Neural progenitor cell (in vitro differentiated cells): ENCODE data around the gene MSI2.

Source experiments
- CTCF ChIP-seq: fragments of 200-600 bp; sonication (generic); IDR thresholded peaks from 2 replicates; pipeline ENCODE4 v1.5.1; 2017; ENCODE audit warnings: antibody characterized with exemption, mild to moderate bottlenecking
- EZH2 ChIP-seq: fragments of 200-600 bp; sonication (generic); IDR thresholded peaks from 2 replicates; pipeline ENCODE4 v1.6.1; 2017; ENCODE audit warnings: antibody characterized with exemption, mild to moderate bottlenecking, moderate library complexity
- EZH2phosphoT487 ChIP-seq: fragments of 200-600 bp; sonication (generic); IDR thresholded peaks from 2 replicates; pipeline ENCODE4 v1.6.1; 2017; ENCODE audit warnings: antibody characterized with exemption

GRCh38 chr17:57278740-57279387 is 22.5 kb downstream of the MSI2 start:
- TF ChIP-seq EZH2phosphoT487 (no peak), CTCF (no peak), EZH2 (no peak)
